Thyroid gland (tissue), 4 donors: ENCODE measurements around the gene CACNB3. TPM values are rescaled to one million over a fixed set of nuclear protein-coding genes. Genes with fewer than 3 reads are reported as not detected.

ENCODE experiments used
- DNase-seq, 2 donors: peaks; one replicate each; pipeline ENCODE4 v3.0.0-alpha.2; 2019
- H3K27ac ChIP-seq, 3 donors: fragments of 200-600 bp; sonication (generic); 1 replicate in 2 of 3; 2 replicates in 1 of 3; pipeline ENCODE4 v1.5.1; 2016 to 2019; ENCODE audit warnings: mild to moderate bottlenecking in 1 of 3, moderate library complexity in 1 of 3
- H3K27me3 ChIP-seq: fragments of 200-600 bp; sonication (generic); one replicate; pipeline ENCODE4 v1.5.1; 2019
- H3K36me3 ChIP-seq, 2 donors: fragments of 200-600 bp; sonication (generic); one replicate each; pipeline ENCODE4 v1.5.1; 2016 to 2019
- H3K4me1 ChIP-seq, 2 donors: fragments of 200-600 bp; sonication (generic); one replicate each; pipeline ENCODE4 v1.5.1; 2017 to 2019
- H3K4me3 ChIP-seq, 3 donors: fragments of 200-600 bp; sonication (generic); replicated peaks in 1 of 3; 1 replicate in 2 of 3; 2 replicates in 1 of 3; pipeline ENCODE4 v1.5.1; 2016; ENCODE audit warnings: mild to moderate bottlenecking in 1 of 3
- H3K9me3 ChIP-seq: fragments of 200-600 bp; sonication (generic); one replicate; pipeline ENCODE4 v1.5.1; 2017
- POLR2A ChIP-seq, 2 donors: fragments of 450-650 bp; IDR thresholded peaks; one replicate each; pipeline ENCODE4 v1.6.1; 2017; ENCODE audit warnings: antibody characterized with exemption in 2 of 2, mild to moderate bottlenecking in 2 of 2, moderate library complexity in 1 of 2
- WGBS, 2 donors: methylation state at CpG; one replicate each; pipeline ENCODE4 v1.1.5; 2017; 5-methylcytosine and 5-hydroxymethylcytosine counted together
- intact Hi-C: fragments of 100-400 bp; cut with DNase I; formaldehyde crosslinking; loops from one replicate; pipeline ENCODE4 v1.15.1; 2023
- total RNA-seq, 4 donors: library from RNA; depleted of rRNA; stranded (reverse); fragments of >200 nt; gene quantifications; one replicate each; pipeline ENCODE4 v1.2.3, GENCODE V29; 2016
- TF ChIP-seq, protein P1 (sequence below), 6 experiments: fragments of 200-600 bp in 3 of 6; fragments of 450-650 bp in 3 of 6; sonication (generic) in 3 of 6; IDR thresholded peaks; one replicate each; pipeline ENCODE4 v1.5.1; 2016 to 2019; ENCODE audit warnings: antibody characterized with exemption in 6 of 6, mild to moderate bottlenecking in 2 of 6, inconsistent platforms in 1 of 6, moderate library complexity in 1 of 6

The CACNB3 gene
- total RNA-seq, 4 donors from 2014 or later: 7.1 to 16.4 (median 13.1) TPM

DNA sequence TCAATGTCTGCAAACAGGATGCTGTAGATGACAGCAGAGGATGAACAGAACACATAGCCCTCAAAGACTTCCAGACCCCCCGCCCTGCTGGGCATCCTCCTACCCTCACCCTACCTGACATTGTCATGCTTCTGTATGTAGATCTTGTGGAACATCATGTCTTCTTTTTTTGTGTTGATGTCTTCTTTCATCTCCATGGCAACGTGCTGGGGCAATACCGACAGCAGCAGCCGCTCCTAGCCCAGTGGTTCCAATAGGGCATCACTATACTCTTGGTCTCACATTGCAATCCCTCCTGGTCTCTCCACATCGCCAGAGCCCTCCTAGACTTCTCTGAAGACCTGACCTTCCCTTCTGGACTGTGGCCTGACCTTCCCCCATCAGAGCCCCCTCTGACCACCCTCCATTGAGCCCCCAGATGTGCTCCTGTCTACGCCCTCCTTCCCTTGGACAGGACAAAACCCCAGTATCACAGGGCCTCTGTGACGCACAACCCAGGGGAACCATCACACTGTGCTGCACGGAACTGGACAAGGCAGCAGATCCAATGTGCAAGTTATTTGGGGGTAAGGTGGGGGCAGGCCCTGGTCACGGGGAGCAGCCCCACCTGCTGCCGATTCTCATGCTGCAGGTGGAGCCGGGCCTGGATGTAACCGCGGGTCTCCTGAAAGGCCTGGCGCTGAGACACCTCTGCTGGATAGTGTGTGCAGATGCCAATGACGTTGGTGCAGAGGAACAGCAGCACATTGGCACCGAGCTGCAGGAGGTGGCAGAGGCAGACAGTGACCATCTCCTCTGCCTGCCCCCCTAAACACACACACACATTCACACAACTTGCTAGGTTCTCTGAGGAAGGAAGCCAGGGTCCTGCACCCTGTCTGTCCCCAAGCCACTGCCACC lies 40.5 kb upstream of the CACNB3 start:
- TF ChIP-seq, protein P1, sequence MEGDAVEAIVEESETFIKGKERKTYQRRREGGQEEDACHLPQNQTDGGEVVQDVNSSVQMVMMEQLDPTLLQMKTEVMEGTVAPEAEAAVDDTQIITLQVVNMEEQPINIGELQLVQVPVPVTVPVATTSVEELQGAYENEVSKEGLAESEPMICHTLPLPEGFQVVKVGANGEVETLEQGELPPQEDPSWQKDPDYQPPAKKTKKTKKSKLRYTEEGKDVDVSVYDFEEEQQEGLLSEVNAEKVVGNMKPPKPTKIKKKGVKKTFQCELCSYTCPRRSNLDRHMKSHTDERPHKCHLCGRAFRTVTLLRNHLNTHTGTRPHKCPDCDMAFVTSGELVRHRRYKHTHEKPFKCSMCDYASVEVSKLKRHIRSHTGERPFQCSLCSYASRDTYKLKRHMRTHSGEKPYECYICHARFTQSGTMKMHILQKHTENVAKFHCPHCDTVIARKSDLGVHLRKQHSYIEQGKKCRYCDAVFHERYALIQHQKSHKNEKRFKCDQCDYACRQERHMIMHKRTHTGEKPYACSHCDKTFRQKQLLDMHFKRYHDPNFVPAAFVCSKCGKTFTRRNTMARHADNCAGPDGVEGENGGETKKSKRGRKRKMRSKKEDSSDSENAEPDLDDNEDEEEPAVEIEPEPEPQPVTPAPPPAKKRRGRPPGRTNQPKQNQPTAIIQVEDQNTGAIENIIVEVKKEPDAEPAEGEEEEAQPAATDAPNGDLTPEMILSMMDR (IDR thresholded peaks at IDR 0.05): no peak
- no peak for TF ChIP-seq POLR2A (IDR thresholded peaks at IDR 0.05)
- H3K4me3 ChIP-seq: no peak overlapping the region
- intact Hi-C loops: no loop called here
- H3K27me3 ChIP-seq: no peaks in the 10 kb centered on the region
- peaks cover 9 to 23% of the 10 kb centered on the region in 2 donors for H3K4me1 ChIP-seq
- 89 to 94% methylated on average over 14 to 15 of the region's 16 CpGs for WGBS, 2 donors
- H3K27ac ChIP-seq: no peak overlapping the region
- no peak for DNase-seq
- peaks cover 26 to 35% of the 10 kb centered on the region in 2 donors for H3K36me3 ChIP-seq
- no peaks in the 10 kb centered on the region for H3K9me3 ChIP-seq

DNA sequence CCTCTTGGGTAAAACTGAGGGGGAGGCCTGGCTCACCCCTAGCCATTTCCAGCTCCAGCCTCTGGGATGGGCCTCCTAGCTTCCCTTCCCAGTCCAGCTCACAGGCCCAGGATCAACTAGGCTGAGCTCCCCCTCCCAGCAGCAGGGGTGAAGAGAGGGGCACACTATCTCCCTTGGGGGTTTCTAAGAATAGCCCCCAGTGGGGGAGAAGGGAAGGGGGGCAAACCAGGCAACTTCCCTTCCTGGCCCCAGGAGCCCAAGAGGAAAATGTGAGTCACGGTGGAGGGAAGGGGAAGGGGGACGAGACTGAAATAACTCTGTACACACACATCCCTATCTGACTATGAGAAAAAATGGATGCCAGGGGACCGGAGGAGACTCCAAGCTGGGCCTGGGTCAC lies 38.4 kb upstream of the CACNB3 start:
- peak overlapping the region in 2 of 3 donors; percentile 24 to 43 for H3K27ac ChIP-seq
- DNase-seq: no peak
- H3K36me3 ChIP-seq: peaks cover 8 to 14% of the 10 kb centered on the region in 2 donors
- intact Hi-C loops: no loop called here
- no peaks in the 10 kb centered on the region for H3K9me3 ChIP-seq
- H3K27me3 ChIP-seq: no peaks in the 10 kb centered on the region
- 59 to 60% methylated on average over 3 of the region's 3 CpGs for WGBS, 2 donors
- no peak overlapping the region for H3K4me3 ChIP-seq
- H3K4me1 ChIP-seq: peaks cover 9 to 23% of the 10 kb centered on the region in 2 donors
- TF ChIP-seq POLR2A (IDR thresholded peaks at IDR 0.05): no peak
- TF ChIP-seq, protein P1 (IDR thresholded peaks at IDR 0.05): no peak

DNA sequence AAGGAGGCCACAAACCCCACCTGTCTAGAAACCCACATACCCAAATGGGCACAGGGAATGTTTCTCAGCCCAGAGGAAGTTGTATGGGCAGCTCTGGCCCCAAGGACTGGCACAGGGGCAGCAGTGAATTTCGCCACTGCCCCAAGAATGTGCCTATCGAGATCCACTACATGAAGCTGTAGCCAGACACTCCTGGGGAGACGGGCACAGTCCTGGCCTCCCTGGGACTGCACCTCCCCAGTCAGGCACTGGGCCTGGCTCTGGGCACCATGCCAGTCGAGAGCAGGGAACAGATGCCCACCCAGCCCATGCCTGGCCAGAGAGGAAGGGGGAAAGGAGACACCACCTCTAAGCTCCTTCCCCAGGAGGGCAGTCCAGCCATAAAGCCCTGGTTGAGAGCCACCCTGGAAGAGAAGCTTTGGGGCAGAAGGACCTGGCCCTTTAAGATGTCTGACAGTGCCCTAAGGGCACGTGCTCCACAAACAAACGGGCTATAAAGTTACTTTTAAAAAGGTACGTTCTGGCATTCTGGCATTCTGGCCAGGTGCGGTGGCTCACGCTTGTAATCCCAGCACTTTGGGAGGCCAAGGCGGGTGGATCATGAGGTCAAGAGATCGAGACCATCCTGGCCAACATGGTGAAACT lies 37.8 kb upstream of the CACNB3 start:
- H3K27me3 ChIP-seq: no peaks in the 10 kb centered on the region
- H3K27ac ChIP-seq: peak overlapping the region; percentile 15 to 24 (median 17)
- DNase-seq: no peak
- intact Hi-C loops: no loop called here
- no peaks in the 10 kb centered on the region for H3K9me3 ChIP-seq
- H3K4me3 ChIP-seq: no peak overlapping the region
- WGBS, 2 donors: 70 to 77% methylated on average over 9 to 10 of the region's 11 CpGs
- H3K36me3 ChIP-seq: peaks cover 1 to 10% of the 10 kb centered on the region in 2 donors
- peaks cover 9 to 23% of the 10 kb centered on the region in 2 donors for H3K4me1 ChIP-seq
- TF ChIP-seq POLR2A (IDR thresholded peaks at IDR 0.05): no peak
- TF ChIP-seq, protein P1 (IDR thresholded peaks at IDR 0.05): no peak

DNA sequence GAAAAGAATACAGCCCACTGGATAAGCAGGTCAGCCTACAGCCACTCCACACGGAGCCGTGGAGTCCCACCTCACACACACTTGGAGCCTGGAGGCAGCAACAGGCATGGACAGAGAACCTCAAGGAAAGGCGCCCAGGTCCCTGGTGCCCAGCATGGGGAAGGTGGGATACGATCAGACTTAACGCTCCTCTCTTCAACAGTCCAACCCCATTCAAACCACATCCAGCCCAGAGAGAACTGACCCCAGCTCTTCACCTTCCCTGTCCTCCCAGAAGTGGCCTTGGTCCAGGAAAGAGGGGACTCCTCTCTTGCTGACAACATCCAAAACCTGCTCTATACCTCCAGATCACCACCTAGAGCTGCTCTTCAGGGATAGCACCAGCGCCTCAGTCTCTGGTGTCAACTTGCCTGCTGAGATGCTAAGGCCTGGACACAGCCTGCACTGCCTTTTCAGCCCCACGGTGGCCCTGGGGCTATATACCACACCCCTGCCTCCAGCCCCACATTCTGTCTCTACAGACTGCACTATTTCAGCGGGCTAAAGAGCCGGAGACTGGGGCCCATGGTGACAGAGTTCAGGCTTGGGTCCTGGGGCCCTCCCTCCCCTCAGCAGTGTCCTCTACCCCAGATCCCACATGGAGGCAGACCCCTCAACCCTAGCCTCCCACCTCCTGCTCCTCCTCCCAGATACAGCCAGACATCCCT lies 36.4 kb upstream of the CACNB3 start:
- WGBS, 2 donors: 85 to 89% methylated on average over 9 of the region's 9 CpGs
- intact Hi-C loops: no loop called here

More for the DNA sequence above, 36.4 kb upstream of the CACNB3 start:
- peaks cover 12 to 28% of the 10 kb centered on the region in 2 donors for H3K4me1 ChIP-seq
- no peak overlapping the region for H3K27ac ChIP-seq
- H3K36me3 ChIP-seq: peaks cover 0 to 4% of the 10 kb centered on the region in 2 donors
- H3K9me3 ChIP-seq: no peaks in the 10 kb centered on the region
- no peak for DNase-seq
- H3K27me3 ChIP-seq: no peaks in the 10 kb centered on the region
- TF ChIP-seq, protein P1 (IDR thresholded peaks at IDR 0.05): no peak
- no peak for TF ChIP-seq POLR2A (IDR thresholded peaks at IDR 0.05)
- H3K4me3 ChIP-seq: no peak overlapping the region
